Upper lobe of left lung (tissue), 4 donors: Measurements from ENCODE around the gene RDH5.

Experiments
- EP300 ChIP-seq, 4 donors: sonication (generic); formaldehyde crosslinking; IDR thresholded peaks; one replicate each; pipeline ENCODE4 v1.5.1; 2017; ENCODE audit warnings: antibody characterized with exemption in 4 of 4, control low read depth in 2 of 4
- POLR2A ChIP-seq, 4 donors: fragments of 450-650 bp; IDR thresholded peaks; one replicate each; pipeline ENCODE4 v1.5.1; 2016 to 2017; ENCODE audit warnings: antibody characterized with exemption in 4 of 4, mild to moderate bottlenecking in 2 of 4
- POLR2AphosphoS5 ChIP-seq, 2 donors: sonication (generic); formaldehyde crosslinking; IDR thresholded peaks; one replicate each; pipeline ENCODE4 v1.5.1; 2017; ENCODE audit warnings: antibody characterized with exemption in 2 of 2
- TF ChIP-seq, protein P1 (sequence below), 6 experiments: fragments of 450-650 bp in 4 of 6; fragments of 200-600 bp in 2 of 6; sonication (generic) in 2 of 6; IDR thresholded peaks; one replicate each; pipeline ENCODE4 v1.5.1; 2016 to 2019; ENCODE audit warnings: antibody characterized with exemption in 6 of 6

GRCh38 chr12:55727643-55728185 lies 7.5 kb downstream of the RDH5 start:
- TF ChIP-seq, protein P1, sequence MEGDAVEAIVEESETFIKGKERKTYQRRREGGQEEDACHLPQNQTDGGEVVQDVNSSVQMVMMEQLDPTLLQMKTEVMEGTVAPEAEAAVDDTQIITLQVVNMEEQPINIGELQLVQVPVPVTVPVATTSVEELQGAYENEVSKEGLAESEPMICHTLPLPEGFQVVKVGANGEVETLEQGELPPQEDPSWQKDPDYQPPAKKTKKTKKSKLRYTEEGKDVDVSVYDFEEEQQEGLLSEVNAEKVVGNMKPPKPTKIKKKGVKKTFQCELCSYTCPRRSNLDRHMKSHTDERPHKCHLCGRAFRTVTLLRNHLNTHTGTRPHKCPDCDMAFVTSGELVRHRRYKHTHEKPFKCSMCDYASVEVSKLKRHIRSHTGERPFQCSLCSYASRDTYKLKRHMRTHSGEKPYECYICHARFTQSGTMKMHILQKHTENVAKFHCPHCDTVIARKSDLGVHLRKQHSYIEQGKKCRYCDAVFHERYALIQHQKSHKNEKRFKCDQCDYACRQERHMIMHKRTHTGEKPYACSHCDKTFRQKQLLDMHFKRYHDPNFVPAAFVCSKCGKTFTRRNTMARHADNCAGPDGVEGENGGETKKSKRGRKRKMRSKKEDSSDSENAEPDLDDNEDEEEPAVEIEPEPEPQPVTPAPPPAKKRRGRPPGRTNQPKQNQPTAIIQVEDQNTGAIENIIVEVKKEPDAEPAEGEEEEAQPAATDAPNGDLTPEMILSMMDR (IDR thresholded peaks at IDR 0.05) = no peak
- no peak for TF ChIP-seq EP300 (IDR thresholded peaks at IDR 0.05)
- peak in 2 of 4 donors; percentile 15 to 41 for TF ChIP-seq POLR2A (IDR thresholded peaks at IDR 0.05)
- peak; percentile 12 to 44 for TF ChIP-seq POLR2AphosphoS5 (IDR thresholded peaks at IDR 0.05)
